HG02852 (cell line): ENCODE results near the gene ASB7.

Source experiments
- ATAC-seq: cut with Tn5 transposase; IDR thresholded peaks from one replicate; pipeline ENCODE4 v1.9.1; 2021; ENCODE audit warnings: mild to moderate bottlenecking, moderate library complexity; ENCODE audit not compliant: unreplicated experiment

ASB7 gene

DNA sequence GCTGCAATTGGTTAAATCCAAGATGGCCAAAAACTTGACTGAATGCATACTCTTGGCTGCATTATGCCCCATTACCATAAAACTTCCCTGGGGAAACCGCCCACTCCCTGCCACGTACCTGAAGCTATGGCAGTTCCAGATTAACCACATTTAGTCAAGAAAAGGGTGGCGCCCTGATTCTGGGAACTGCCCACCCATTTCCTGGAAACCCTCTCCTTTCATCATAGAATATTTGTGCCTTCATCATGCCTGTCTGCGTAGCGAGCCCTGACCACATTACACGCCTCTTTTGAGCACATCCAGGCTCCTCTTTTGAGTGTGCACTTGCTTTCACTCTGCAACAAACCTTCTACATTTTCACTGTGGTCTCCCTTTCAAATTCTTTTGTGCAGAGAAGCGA is 5.6 kb upstream of the ASB7 start:
- peak; percentile 80 for ATAC-seq

DNA sequence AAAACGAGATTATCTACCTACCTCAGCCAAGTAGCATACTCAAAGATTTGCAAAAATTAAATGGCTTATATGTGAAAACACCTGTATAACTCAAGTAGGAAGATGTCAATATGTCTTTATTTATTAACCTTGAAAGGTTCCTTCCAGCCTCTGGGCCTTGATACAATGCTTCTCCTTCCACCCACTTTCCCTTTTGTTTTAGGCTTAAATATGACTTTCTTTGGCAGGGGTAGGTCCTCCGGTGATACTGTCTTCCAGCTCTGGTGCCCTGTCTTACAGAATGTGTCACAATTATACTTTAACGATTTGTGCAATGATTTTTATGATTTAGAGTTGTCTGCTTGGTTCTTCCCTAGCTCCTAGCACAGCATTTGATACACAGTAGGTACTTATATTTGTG is 4.5 kb upstream of the ASB7 start:
- no peak for ATAC-seq

DNA sequence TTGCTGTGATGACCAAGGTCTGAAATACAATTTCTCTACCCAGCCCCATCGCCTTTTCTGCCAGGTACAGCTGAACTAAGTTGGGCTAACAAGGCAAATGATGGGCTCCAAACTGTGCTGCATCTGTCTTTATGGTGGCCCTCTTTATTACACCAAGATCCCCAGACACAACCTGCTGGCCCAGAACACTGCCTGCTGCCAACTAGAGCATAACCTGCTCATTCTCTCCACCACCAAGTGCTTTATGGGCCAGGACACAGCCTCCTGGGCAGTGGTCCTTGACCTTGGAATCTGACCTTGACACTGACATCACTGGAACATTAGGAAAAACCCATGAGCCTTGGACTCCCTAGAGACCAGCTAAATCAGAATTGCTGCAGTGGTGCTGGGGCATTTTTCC is 3.7 kb upstream of the ASB7 start:
- ATAC-seq: no peak

DNA sequence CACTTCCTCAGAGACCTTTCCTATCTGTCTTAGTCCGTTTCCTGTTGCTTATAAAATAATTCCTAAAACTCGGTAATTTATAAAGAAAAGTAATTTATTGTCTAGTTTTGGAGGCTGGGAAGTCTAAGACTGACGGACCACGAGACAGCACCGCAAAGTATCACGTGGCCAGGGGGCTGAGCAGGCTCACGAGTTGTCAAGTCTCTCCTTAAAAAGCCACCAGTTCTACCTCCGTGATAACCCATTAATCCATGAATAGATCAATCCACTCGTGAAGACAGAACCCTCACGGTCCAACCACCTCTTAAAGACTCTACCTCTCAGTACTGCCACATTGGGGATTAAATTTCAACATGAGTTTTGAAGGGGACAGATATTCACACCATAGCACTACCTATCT is 1.2 kb upstream of the ASB7 start:
- ATAC-seq: no peak

DNA sequence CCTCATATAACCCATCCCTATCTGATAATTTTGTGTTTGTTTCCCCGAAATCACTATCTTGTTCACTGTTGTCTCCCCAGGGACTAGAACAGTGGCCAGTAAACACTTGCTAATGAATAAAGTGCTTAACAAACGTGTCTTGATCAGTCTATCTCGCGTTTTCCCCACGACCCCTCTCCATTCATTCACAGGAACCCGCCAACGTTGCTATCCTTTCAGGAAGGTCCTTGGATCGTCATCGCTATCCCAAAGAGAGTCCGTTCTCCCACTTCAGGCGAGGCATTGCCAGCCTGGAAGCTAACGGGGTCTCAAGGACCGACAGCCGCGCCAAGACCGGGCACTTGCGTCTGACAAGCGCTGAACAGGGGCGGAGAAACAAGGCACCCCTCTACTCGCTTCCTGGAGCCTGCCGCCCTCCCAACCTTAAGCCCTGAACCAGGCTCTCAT is 749 bp upstream of the ASB7 start:
- peak; percentile 12 for ATAC-seq

DNA sequence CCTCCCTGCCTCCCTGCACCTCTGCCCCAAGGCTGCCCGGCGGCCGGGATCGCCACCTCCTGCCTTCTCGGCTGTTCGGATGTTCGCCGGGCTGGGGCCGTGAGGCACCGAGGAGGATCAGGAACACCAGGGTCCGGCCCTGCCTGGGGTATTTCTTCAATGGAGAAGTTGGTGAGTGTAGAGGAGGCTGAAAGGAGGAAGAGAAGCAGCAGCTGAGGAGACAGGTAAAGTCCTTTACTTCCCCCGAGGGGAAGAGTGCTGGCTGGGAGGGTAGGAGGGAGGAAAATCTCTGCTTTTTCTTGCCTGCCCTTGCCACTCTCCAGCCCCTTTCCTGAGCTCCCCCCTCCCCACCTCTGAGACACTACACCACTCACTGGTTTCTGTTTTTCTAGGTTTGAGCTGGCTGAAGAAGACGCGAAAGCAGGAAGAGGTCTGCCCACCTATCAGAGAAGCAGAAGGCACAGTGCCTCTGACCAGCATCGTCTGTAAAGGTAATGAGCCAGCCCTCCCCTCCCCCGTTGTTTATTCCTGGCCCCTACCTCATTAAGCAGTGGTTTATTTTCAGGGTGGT is 519 bp downstream of the ASB7 start:
- peak; percentile 43 for ATAC-seq

DNA sequence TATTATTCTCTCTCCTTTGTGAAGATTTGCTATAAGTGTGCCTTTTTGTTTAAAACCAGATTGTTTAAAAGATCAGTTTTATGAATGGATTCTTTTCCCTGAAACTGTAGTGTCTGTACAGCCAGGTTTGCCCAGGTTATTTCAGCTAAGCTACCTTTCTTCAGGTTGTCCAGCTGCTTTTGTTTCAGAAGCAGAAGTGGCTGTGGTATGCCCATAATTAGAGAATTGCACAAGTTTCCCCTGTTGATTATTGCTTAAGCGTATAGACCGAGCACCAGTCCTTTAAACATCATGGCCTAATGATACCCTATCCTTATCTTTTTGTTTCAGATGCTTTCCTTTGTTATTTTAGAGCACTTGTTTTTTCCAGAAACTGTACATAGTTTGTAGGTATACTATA is 10.2 kb downstream of the ASB7 start:
- no peak for ATAC-seq

DNA sequence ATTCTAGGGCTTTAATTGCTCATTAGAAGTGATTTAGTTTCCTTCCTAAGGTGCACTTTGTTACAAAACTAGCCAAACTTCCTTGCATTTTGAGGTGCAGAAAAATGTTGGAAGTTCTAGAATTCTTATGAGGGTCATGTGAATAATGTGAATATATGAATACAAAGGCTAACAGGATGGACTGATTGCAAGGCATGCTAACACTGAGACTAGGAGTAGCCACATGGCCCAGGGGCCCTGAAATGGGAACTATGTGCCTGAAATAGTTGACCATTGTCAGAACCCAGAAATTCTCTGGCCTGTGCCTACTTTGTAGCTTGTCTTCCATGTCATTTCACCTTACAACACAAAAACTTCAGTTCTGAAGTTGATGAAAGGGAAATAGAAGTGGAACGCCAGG is 10.8 kb downstream of the ASB7 start:
- ATAC-seq: no peak

DNA sequence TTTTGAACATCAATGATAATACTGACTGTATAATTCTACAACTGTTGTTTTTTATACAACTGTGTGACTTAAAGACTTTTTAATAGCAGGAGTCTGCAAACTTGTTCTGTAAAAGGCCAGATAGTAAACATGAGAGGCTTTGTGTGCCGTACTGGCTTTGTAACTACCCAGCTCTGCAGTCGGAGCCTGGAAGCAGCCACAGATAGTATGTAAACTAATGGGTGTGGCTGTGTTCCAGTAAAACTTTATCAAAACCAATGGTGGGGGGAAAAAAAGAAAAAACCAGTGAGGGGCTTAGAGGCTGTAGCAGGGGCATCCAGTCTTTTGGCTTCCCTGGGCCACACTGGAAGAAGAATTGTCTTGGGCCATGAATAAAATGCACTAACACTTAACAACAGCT is 11.9 kb downstream of the ASB7 start:
- ATAC-seq: no peak

DNA sequence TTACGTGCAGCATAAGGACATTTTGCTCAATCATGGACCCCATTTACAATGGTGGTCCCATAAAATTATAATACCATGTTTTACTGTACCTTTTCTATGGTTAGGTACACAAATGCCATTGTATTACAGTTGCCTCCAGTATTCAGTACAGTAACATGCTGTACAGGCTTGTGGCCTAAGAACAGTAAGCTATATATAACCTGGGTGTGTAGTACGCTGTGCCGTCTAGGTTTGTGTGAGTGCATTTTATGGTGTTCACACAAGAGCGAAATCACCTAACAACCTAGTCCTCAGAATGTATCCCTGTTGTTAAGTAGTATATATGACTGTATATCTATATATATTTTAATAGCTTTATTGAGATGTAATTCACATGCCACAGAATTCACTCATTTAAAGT is 12.5 kb downstream of the ASB7 start:
- no peak for ATAC-seq

DNA sequence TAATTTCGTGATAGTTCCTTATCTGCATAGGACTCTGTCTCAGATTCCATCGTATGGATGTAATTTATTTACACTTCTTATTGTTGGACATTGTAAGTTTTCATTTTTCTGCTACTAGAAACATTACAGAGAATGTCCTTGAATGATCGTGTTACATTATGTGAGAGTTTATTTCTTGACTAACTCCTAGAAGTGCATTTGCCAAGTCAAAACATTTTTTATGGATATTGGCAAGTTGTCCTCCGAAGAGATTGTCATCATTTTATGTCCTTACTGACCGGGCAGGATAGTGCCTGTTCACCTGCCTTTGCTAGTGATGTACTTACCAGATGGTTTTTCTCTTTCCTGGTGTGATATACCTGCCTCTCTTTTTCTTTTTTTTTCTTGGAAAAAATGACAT is 13.4 kb downstream of the ASB7 start:
- no peak for ATAC-seq

DNA sequence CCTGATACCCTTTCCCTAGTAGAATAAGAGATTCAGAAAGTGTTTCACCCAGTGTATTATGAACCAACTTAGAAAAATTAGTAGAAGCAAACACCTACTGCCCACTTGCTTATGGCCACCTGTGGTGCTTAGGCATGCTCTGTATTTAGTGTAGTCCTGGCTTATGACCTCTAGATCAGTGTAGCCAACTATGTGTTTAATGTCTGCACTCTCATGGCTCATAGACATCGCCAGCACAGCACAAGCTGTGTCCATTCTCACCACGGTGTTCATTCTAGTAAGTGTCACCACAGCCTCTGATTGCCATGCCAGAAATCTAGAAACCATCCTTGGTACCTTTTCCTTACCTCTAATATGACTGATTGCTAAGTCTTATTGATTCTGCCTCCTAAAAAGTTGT is 14.3 kb downstream of the ASB7 start:
- no peak for ATAC-seq

DNA sequence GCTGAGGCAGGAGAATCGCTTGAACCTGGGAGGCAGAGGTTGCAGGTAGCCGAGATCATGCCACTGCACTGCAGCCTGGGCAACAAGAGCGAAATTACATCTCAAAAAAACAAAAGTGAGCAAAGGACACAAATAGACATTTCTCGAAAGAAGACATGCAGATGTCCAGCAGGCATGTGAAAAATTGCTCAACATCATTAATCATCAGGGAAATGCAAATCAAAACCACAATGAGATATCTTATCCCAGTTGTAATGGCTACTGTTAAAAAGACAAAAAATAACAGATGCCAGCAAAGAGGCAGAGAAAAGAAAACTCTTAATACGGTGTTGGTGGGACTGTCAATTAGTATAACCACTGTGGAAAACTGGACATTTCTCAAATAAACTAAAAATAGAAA is 20.9 kb downstream of the ASB7 start:
- ATAC-seq: no peak

DNA sequence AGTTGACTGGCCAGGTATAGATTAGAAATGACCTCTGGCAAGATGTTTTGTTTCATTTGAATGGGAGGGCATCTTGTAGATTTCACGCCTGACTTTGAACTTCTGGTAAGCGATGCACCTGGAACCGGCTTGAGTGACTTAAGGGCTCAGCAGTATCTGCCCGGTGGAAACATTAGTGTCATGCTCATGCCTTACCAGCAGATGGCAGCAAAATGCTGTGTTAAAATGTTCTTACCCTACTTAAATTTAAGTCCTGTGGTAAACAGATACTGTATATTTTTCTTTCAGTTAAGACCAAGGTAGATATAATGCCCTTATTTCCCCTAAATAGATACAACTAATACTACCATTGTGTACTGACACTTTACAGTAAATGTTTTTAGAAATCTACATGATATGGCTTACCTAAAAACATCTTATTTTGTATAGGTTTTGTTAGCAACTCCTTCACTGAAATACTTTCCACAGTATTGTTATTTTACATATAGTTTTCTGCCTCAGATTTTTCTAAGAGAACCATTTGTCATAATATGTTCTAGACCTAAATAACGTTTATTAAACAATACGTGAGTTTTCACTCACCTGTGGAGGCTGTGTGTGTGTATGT is 25.5 kb downstream of the ASB7 start:
- peak; percentile 86 for ATAC-seq

DNA sequence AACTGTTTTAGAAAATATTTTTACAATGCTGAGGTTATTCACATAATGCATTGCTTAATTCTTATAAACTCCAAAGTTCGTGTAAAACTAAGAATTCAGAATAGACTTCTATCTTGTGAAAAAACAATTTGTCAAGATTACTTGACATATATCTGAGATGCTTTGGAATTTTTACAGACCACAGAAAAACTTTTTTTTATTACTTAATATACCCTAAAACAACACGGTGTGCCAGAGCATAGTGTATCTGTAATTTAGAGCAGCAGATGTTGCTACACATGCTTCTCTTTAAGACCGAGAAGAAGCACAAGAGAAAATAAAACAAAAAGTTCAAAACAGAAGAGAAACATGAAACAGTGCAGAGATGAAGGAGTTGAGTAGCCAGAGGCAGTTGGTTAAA is 26.4 kb downstream of the ASB7 start:
- ATAC-seq: no peak

DNA sequence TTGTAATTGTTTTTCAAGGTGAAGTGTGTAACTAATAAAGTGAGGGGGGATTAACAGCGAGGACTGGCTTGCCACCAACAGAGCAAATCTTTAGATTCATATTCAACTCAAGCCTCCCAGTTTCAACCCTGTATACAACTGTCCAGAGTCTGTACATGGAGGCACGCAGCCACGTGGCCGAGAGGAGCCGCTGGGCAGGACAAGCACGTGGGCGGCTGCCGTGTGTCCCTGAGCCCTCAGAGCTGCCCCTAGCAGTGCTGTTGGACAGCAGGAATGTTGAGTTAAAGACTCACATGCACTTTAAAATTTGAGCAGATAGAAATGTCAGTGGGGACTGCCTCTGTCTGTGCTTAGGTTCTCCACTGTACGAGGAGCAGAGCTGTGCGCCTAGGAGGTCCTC is 29.4 kb downstream of the ASB7 start:
- ATAC-seq: no peak

DNA sequence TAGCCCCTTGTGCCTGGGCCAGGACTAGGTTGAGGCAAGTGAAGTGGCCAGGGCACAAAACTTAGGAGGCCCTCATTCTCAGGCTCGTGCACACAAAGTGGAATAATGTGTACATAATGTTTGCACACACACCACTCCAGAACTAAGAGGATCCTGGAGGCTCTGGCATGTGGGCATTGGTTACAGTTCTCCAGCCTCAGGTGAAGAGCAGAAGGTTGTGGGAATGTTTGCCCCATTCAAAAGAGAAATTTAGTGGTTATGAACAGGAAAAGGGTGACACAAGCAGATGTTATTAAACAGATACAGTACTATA is 31.3 kb downstream of the ASB7 start:
- ATAC-seq: no peak

DNA sequence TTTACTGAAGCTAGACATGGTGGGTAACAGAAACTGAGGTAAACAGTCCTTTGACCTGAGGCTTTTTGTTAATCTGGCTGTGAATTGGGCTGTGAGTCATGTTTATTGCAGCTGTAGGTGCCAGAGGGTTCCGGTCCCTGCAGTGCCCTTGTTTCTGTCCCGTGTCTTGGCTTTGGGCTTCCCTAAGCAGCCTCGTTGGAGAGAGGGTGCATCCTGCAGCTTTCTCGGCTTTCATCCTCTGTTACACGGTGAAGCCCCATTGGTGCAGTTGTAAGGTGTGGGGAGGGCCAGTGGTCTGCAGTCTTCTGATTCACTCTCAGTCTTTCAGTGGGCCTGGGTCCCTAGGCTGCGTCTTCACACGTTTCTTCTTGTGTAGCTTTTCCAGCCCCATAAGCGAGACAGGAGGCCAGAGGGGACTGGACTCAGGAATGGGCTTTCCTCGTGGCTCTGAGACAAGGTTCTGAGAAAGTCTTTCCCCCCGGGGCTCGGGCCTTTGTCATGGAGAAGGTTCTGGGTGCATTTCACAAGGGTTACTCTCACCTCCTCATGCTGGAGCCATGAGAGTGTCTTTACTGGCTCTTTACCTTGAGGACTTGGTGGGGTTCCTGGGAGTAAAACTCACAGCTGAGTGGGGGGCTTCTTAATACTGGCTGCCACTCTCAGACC is 33.1 kb downstream of the ASB7 start:
- ATAC-seq: no peak

DNA sequence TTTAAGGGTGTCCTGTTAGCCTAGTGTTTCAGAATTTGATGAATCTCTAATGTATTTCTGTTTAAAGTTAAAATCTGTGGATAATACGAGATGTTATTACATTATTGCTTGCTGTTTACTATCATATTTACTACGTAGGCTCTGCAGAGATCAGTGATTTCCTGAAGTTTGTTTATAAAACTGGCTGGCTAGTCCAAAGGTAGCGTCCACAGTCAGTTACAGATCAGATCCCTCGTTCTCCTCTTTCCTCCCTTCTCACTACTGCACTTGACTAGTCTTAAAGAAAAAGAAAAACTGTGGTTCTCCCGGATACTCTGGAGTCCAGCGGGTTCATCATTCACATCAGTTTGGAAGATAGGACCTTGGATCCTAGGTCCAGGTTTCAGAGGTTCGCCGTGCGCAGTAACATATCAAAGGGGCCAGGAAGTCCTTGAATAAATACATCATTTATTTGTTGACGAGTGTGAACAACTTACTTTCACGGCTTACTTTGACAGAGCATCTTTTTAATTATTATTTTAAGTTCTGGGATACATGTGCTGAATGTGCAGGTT is 35.9 kb downstream of the ASB7 start:
- ATAC-seq: no peak

DNA sequence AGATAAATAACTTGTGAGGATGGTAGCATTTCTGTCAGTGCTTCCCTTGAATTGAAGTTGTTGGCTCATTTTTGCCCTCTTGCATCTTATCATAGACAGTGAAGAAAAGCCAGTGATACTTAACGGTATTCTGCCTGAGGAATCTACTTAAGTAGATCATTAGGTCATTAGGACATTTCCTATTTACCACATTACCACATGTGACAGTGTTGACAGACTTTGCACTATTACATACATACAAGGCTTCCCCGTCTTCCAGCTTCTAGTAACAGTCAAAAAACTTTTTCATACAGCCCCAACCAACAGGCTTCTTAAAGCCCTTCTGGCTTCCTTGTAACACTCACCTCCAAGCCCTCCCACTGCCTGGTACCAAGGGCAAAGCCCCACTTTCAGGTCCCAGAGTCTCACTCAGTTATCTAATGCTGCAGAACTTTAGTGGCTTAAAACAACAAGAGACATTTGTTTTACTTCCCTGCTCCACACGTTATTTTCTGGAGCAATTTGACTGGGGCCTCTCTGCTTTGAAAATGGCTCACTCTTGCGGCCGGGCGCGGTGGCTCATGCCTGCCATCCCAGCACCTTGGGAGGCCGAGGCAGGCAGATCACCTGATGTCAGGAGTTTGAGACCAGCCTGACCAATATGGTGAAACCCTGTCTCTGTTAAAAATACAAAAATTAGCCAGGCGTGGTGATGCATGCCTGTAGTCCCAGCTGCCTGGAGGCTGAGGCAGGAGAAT is 40.0 kb downstream of the ASB7 start:
- ATAC-seq: no peak

DNA sequence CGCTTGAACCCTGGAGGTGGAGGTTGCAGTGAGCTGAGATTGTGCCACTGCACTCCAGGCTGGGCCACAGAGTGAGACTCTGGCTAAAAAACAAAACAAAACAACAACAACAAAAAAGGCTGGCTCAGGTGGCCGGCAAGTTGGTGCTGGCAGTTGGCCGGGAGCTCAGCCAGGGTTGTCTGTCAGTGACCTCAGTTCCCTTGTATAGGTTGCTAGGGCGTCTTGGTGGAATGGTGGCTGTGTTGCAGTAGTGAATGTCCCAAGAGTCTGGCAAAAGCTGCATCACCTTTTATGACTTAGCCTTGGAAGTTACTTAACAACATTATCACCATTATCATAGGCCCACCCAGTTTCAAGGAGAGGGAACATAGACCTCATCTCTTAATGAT is 40.6 kb downstream of the ASB7 start:
- no peak for ATAC-seq

DNA sequence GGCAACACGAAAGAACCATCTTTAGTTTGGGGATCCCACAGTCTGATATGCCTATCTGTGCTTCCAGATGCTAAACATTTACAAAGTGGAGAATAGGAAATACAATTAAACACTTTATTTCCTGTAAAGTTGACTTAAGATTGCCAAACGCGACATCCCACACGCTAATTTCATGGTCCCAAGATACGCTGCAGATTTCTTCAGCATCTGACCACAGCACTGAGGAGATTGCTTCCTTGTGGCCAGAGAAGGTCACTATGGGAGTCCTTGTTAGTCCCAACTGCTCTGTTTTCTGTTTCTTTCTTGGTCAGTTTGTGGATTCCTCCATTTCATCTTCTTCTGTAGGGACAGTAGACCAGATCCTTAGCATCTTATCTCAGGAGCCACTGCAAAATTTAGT is 43.3 kb downstream of the ASB7 start:
- ATAC-seq: no peak
